Measurements from ENCODE around the gene CNTN5. TPM values are rescaled to one million over a fixed set of nuclear protein-coding genes. Genes with fewer than 3 reads are reported as not detected.

The CNTN5 gene
- polyA plus RNA-seq, 1 donor from 2014 or later, result 1.1 TPM

DNA sequence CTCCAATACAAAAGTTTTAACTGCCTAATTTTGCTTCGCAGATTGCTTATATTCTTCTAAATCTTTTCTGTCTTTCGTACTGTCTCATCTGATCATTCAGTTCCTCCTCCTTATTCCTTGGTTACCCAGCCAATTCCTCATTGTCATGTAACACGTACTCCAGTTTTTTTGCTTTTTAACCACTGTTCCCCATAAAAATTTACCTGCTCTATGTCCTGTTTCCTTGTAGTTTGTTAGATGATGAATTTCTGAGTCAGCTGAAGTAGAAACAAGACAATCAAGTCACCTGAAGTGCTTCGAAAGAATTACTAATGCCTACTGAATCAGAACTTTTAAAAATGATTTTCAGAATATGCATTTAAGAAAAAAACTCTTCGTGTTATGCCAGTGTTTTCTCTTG is 150.6 kb downstream of the CNTN5 start:
- Histone ChIP-seq H3K9me3 (ENCODE audit: low read length) (no peaks in the 10 kb centered on the region), H3K4me3 (ENCODE audit: low read length) (no peak overlapping the region), H3K27ac (ENCODE audit: low read length) (no peak overlapping the region), H3F3A (ENCODE audit: insufficient read depth, low read length, poor library complexity, severe bottlenecking) (no peaks in the 10 kb centered on the region), H3K9ac (ENCODE audit: low read length) (no peak overlapping the region), H3K36me3 (ENCODE audit: insufficient read depth, low read length) (no peaks in the 10 kb centered on the region), H3K79me2 (replicated peaks; ENCODE audit: insufficient read depth, low read length) (no peaks in the 10 kb centered on the region), H3K27me3 (ENCODE audit: insufficient read depth, low read depth, low read length) (no peaks in the 10 kb centered on the region), H3K4me2 (ENCODE audit: low read length) (no peak overlapping the region), H3K9me2 (ENCODE audit: insufficient read depth, low read length) (no peaks in the 10 kb centered on the region), H4K20me1 (ENCODE audit: insufficient read depth) (no peaks in the 10 kb centered on the region), H2AFZ (ENCODE audit: low read depth, low read length) (no peak overlapping the region)
- TF ChIP-seq RAD21 (conservative IDR thresholded peaks at IDR 0.05) (no peak), EP300 (conservative IDR thresholded peaks at IDR 0.05; ENCODE audit: poor library complexity, severe bottlenecking) (no peak), MXI1 (conservative IDR thresholded peaks at IDR 0.05; ENCODE audit: poor library complexity, severe bottlenecking) (no peak), SMC3 (conservative IDR thresholded peaks at IDR 0.05; ENCODE audit: poor library complexity) (no peak), EZH2 (IDR thresholded peaks at IDR 0.05; ENCODE audit: borderline replicate concordance, insufficient read depth, low read length, poor library complexity, severe bottlenecking) (no peak), POLR2AphosphoS5 (IDR thresholded peaks at IDR 0.05) (no peak), TAF1 (IDR thresholded peaks at IDR 0.05; ENCODE audit: low read depth) (no peak)
- TF ChIP-seq, protein P1, sequence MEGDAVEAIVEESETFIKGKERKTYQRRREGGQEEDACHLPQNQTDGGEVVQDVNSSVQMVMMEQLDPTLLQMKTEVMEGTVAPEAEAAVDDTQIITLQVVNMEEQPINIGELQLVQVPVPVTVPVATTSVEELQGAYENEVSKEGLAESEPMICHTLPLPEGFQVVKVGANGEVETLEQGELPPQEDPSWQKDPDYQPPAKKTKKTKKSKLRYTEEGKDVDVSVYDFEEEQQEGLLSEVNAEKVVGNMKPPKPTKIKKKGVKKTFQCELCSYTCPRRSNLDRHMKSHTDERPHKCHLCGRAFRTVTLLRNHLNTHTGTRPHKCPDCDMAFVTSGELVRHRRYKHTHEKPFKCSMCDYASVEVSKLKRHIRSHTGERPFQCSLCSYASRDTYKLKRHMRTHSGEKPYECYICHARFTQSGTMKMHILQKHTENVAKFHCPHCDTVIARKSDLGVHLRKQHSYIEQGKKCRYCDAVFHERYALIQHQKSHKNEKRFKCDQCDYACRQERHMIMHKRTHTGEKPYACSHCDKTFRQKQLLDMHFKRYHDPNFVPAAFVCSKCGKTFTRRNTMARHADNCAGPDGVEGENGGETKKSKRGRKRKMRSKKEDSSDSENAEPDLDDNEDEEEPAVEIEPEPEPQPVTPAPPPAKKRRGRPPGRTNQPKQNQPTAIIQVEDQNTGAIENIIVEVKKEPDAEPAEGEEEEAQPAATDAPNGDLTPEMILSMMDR (IDR thresholded peaks at IDR 0.05; ENCODE audit: poor library complexity, severe bottlenecking), result no peak
- TF ChIP-seq, protein P2, sequence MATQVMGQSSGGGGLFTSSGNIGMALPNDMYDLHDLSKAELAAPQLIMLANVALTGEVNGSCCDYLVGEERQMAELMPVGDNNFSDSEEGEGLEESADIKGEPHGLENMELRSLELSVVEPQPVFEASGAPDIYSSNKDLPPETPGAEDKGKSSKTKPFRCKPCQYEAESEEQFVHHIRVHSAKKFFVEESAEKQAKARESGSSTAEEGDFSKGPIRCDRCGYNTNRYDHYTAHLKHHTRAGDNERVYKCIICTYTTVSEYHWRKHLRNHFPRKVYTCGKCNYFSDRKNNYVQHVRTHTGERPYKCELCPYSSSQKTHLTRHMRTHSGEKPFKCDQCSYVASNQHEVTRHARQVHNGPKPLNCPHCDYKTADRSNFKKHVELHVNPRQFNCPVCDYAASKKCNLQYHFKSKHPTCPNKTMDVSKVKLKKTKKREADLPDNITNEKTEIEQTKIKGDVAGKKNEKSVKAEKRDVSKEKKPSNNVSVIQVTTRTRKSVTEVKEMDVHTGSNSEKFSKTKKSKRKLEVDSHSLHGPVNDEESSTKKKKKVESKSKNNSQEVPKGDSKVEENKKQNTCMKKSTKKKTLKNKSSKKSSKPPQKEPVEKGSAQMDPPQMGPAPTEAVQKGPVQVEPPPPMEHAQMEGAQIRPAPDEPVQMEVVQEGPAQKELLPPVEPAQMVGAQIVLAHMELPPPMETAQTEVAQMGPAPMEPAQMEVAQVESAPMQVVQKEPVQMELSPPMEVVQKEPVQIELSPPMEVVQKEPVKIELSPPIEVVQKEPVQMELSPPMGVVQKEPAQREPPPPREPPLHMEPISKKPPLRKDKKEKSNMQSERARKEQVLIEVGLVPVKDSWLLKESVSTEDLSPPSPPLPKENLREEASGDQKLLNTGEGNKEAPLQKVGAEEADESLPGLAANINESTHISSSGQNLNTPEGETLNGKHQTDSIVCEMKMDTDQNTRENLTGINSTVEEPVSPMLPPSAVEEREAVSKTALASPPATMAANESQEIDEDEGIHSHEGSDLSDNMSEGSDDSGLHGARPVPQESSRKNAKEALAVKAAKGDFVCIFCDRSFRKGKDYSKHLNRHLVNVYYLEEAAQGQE (IDR thresholded peaks at IDR 0.05; ENCODE audit: borderline replicate concordance), result no peak

DNA sequence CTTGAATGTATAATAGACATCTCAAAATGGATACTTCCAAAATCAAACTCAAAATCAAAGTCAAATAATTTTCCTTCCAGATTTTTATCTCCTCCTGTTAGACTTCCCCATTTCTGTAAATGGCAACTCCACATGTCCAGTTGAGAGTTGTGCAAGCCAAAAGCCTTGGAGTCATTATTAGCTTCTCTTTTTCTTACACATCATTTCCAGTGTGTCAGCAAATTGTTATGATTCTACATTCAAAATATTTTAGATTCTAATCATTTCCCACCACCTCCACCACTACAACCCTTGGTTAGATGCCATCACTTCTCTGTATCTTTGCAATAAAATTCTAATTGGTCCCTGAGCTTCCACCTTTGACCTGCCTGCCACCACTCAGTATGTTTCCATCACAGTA is 155.7 kb downstream of the CNTN5 start:
- Histone ChIP-seq H3K9me3 (ENCODE audit: low read length) (no peaks in the 10 kb centered on the region), H3F3A (ENCODE audit: insufficient read depth, low read length, poor library complexity, severe bottlenecking) (no peaks in the 10 kb centered on the region), H3K4me3 (ENCODE audit: low read length) (no peak overlapping the region), H3K9ac (ENCODE audit: low read length) (no peak overlapping the region), H3K36me3 (ENCODE audit: insufficient read depth, low read length) (no peaks in the 10 kb centered on the region), H2AFZ (ENCODE audit: low read depth, low read length) (no peak overlapping the region), H3K9me2 (ENCODE audit: insufficient read depth, low read length) (no peaks in the 10 kb centered on the region), H3K27me3 (ENCODE audit: insufficient read depth, low read depth, low read length) (no peaks in the 10 kb centered on the region), H3K27ac (ENCODE audit: low read length) (no peak overlapping the region), H3K4me2 (ENCODE audit: low read length) (no peak overlapping the region), H4K20me1 (ENCODE audit: insufficient read depth) (no peaks in the 10 kb centered on the region), H3K79me2 (replicated peaks; ENCODE audit: insufficient read depth, low read length) (no peaks in the 10 kb centered on the region)
- no peak for TF ChIP-seq SMC3 (conservative IDR thresholded peaks at IDR 0.05; ENCODE audit: poor library complexity)
- TF ChIP-seq RAD21 (conservative IDR thresholded peaks at IDR 0.05), result no peak
- TF ChIP-seq POLR2AphosphoS5 (IDR thresholded peaks at IDR 0.05), result no peak
- TF ChIP-seq, protein P2 (IDR thresholded peaks at IDR 0.05; ENCODE audit: borderline replicate concordance), result no peak
- TF ChIP-seq, protein P1 (IDR thresholded peaks at IDR 0.05; ENCODE audit: poor library complexity, severe bottlenecking), result no peak
- TF ChIP-seq EP300 (conservative IDR thresholded peaks at IDR 0.05; ENCODE audit: poor library complexity, severe bottlenecking), result no peak
- TF ChIP-seq MXI1 (conservative IDR thresholded peaks at IDR 0.05; ENCODE audit: poor library complexity, severe bottlenecking), result no peak
